Renal cortical epithelial cell (primary cell): Measurements from ENCODE around the gene RALGAPA2. TPM values are rescaled to one million over a fixed set of nuclear protein-coding genes. Genes with fewer than 3 reads are reported as not detected.

Source experiments
- DNase-seq: peaks from one replicate; pipeline ENCODE4 v3.0.0-alpha.2; 2011; ENCODE audit warnings: low read depth
- total RNA-seq: library from RNA; depleted of rRNA; stranded (reverse); fragments of >200 nt; gene quantifications from 2 replicates; pipeline ENCODE4 v1.2.3, GENCODE V29; 2014

The RALGAPA2 gene
- total RNA-seq, 1 donor from 2014 or later, result 47.5 TPM

- DNase-seq, result peak; percentile 7
These were observed 28.7 kb downstream of the RALGAPA2 start for GRCh38 chr20:20683481-20684321.

- no peak for DNase-seq
These were observed 29.4 kb downstream of the RALGAPA2 start for GRCh38 chr20:20683020-20683419.

- DNase-seq, result peak; percentile 6
These were observed 31.4 kb downstream of the RALGAPA2 start for GRCh38 chr20:20680991-20681508.

GRCh38 chr20:20679316-20679715 is 33.1 kb downstream of the RALGAPA2 start:
- DNase-seq, result no peak

GRCh38 chr20:20677186-20677585 is 35.3 kb downstream of the RALGAPA2 start:
- DNase-seq, result no peak

- DNase-seq, result no peak
These were observed 43.8 kb downstream of the RALGAPA2 start for GRCh38 chr20:20668639-20669038.

- DNase-seq, result no peak
These were observed 46.1 kb downstream of the RALGAPA2 start for GRCh38 chr20:20666359-20666758.

GRCh38 chr20:20665606-20666332 is 46.7 kb downstream of the RALGAPA2 start:
- no peak for DNase-seq

GRCh38 chr20:20664795-20665589 is 47.5 kb downstream of the RALGAPA2 start:
- DNase-seq, result peak; percentile 58

GRCh38 chr20:20663841-20664240 is 48.6 kb downstream of the RALGAPA2 start:
- no peak for DNase-seq

- DNase-seq, result no peak
These were observed 53.5 kb downstream of the RALGAPA2 start for GRCh38 chr20:20658871-20659431.

GRCh38 chr20:20658123-20658522 is 54.3 kb downstream of the RALGAPA2 start:
- DNase-seq, result no peak

GRCh38 chr20:20657092-20657491 is 55.4 kb downstream of the RALGAPA2 start:
- no peak for DNase-seq

GRCh38 chr20:20655883-20656282 is 56.6 kb downstream of the RALGAPA2 start:
- no peak for DNase-seq

- DNase-seq, result no peak
These were observed 62.5 kb downstream of the RALGAPA2 start for GRCh38 chr20:20649945-20650344.

GRCh38 chr20:20643927-20644326 is 68.5 kb downstream of the RALGAPA2 start:
- no peak for DNase-seq

- no peak for DNase-seq
These were observed 70.7 kb downstream of the RALGAPA2 start for GRCh38 chr20:20641783-20642182.

GRCh38 chr20:20638878-20639277 is 73.6 kb downstream of the RALGAPA2 start:
- DNase-seq, result no peak

GRCh38 chr20:20637998-20638725 is 74.3 kb downstream of the RALGAPA2 start:
- no peak for DNase-seq

GRCh38 chr20:20635006-20635405 is 77.4 kb downstream of the RALGAPA2 start:
- DNase-seq, result no peak

- DNase-seq, result no peak
These were observed 79.8 kb downstream of the RALGAPA2 start for GRCh38 chr20:20632644-20633043.
